Endothelial cell of umbilical vein (primary cell): ENCODE results near the gene CNTNAP2. TPM values are rescaled to one million over a fixed set of nuclear protein-coding genes. Genes with fewer than 3 reads are reported as not detected.

ENCODE experiments used
- BruUV-seq: library from RNA; stranded (reverse); fragments of 400-500 nt; replicated peaks from 2 replicates; lab custom pipeline; 2021; lab: Mats Ljungman, UMichigan
- CTCF ChIA-PET: fragments of 300-600, 350-600 bp; sonication (Branson Sonifier 250); formaldehyde crosslinking; loops from one replicate; lab custom pipeline; 2021; ENCODE audit warnings: antibody characterized with exemption, inconsistent platforms; lab: Charles Lee
- POLR2A ChIA-PET: fragments of 300-600, 350-600 bp; sonication (Branson Sonifier 250); formaldehyde crosslinking; loops from one replicate; lab custom pipeline; 2021; ENCODE audit warnings: antibody characterized with exemption, inconsistent platforms; lab: Charles Lee
- DNase-seq: peaks from one replicate; pipeline ENCODE4 v3.0.0-alpha.2; 2011; ENCODE audit warnings: low read depth, low spot score
- FAIRE-seq: peaks from 2 replicates; lab custom pipeline; 2011; peaks lifted over from hg19 to GRCh38; lab: Jason Lieb, UNC
- H2AFZ ChIP-seq: 2 replicates; pipeline ENCODE4 v1.6.0; 2012; ENCODE audit warnings: low read depth, low read length, control low read depth, inconsistent platforms
- H3K27ac ChIP-seq: 2 replicates; pipeline ENCODE4 v1.5.1; 2011; ENCODE audit warnings: low read depth, mild to moderate bottlenecking, control low read depth, low read length, moderate library complexity; ENCODE audit not compliant: insufficient read depth
- H3K27me3 ChIP-seq, 2 experiments: 2 replicates each; pipeline versions ENCODE4 v1.6.0 to v1.6.1; 2011; ENCODE audit warnings: low read length in 2 of 2, mixed read lengths in 1 of 2; ENCODE audit not compliant: control insufficient read depth in 2 of 2, insufficient read depth in 2 of 2
- H3K36me3 ChIP-seq, 2 experiments: 2 replicates in 1 of 2; 3 replicates in 1 of 2; pipeline ENCODE4 v1.5.1; 2011; ENCODE audit warnings: low read length in 2 of 2, mild to moderate bottlenecking in 1 of 2, moderate library complexity in 1 of 2; ENCODE audit not compliant: control insufficient read depth in 2 of 2, insufficient read depth in 2 of 2; ENCODE audit errors: extremely low read depth in 1 of 2
- H3K4me1 ChIP-seq: 3 replicates; pipeline ENCODE4 v1.5.1; 2011; ENCODE audit warnings: mild to moderate bottlenecking, low read length; ENCODE audit not compliant: control insufficient read depth, insufficient read depth; ENCODE audit errors: extremely low read depth
- H3K4me2 ChIP-seq: 2 replicates; pipeline ENCODE4 v1.6.1; 2011; ENCODE audit warnings: low read length, control low read depth, mixed read lengths; ENCODE audit not compliant: insufficient read depth
- H3K4me3 ChIP-seq, 3 experiments: fragments of 200-600 bp in 1 of 3; sonication (generic), shearing (Covaris generic) in 1 of 3; replicated peaks in 1 of 3; 2 replicates each; pipeline ENCODE4 v1.5.1; 2011 to 2016; ENCODE audit warnings: control low read depth in 3 of 3, low read length in 3 of 3, mild to moderate bottlenecking in 2 of 3, inconsistent platforms in 1 of 3, low read depth in 1 of 3, moderate library complexity in 1 of 3; ENCODE audit not compliant: insufficient read depth in 1 of 3
- H3K79me2 ChIP-seq: 2 replicates; pipeline ENCODE4 v1.6.0; 2012; ENCODE audit warnings: low read length, inconsistent platforms; ENCODE audit not compliant: control insufficient read depth, insufficient read depth
- H3K9ac ChIP-seq: replicated peaks from 2 replicates; pipeline ENCODE3; 2011; ENCODE audit warnings: low read length, control low read depth; ENCODE audit not compliant: insufficient read depth; ENCODE audit errors: extremely low read depth
- H3K9me1 ChIP-seq: replicated peaks from 3 replicates; pipeline ENCODE4 v1.6.0; 2011; ENCODE audit warnings: mild to moderate bottlenecking, low read length; ENCODE audit not compliant: control insufficient read depth, insufficient read depth; ENCODE audit errors: extremely low read depth
- H3K9me3 ChIP-seq: replicated peaks from 2 replicates; pipeline ENCODE4 v1.5.1; 2012; ENCODE audit warnings: low read length, inconsistent platforms; ENCODE audit not compliant: control insufficient read depth, insufficient read depth
- H4K20me1 ChIP-seq: replicated peaks from 2 replicates; pipeline ENCODE3; 2011; ENCODE audit warnings: mild to moderate bottlenecking, low read length; ENCODE audit not compliant: control insufficient read depth, insufficient read depth; ENCODE audit errors: extremely low read depth
- EZH2 ChIP-seq: IDR thresholded peaks from 2 replicates; pipeline ENCODE4 v1.6.1; 2012; ENCODE audit warnings: borderline replicate concordance, low read depth, mild to moderate bottlenecking, moderate library complexity, low read length, inconsistent platforms; ENCODE audit not compliant: severe bottlenecking
- FOS ChIP-seq: IDR thresholded peaks from 2 replicates; pipeline ENCODE4 v1.6.1; 2011; ENCODE audit warnings: mild to moderate bottlenecking, low read length, moderate library complexity, borderline replicate concordance; ENCODE audit not compliant: insufficient read depth
- GATA2 ChIP-seq: IDR thresholded peaks from 2 replicates; pipeline ENCODE4 v1.7.0; 2011; ENCODE audit warnings: low read depth, mild to moderate bottlenecking, moderate library complexity, mixed read lengths, low read length; ENCODE audit not compliant: insufficient read length, insufficient read depth
- JUN ChIP-seq: IDR thresholded peaks from 2 replicates; pipeline ENCODE4 v1.6.1; 2011; ENCODE audit warnings: borderline replicate concordance, low read depth; ENCODE audit not compliant: insufficient read length, insufficient read depth
- MYC ChIP-seq: IDR thresholded peaks from one replicate; pipeline ENCODE4 v1.6.1; 2011; ENCODE audit warnings: mild to moderate bottlenecking, low read depth, low read length
- POLR2A ChIP-seq: IDR thresholded peaks from 2 replicates; pipeline ENCODE4 v1.6.1; 2012; ENCODE audit warnings: low read depth, mild to moderate bottlenecking, control low read depth, low read length
- POLR2AphosphoS5 ChIP-seq: IDR thresholded peaks from 2 replicates; pipeline ENCODE4 v1.6.1; 2012; ENCODE audit warnings: low read depth, mild to moderate bottlenecking, control low read depth, low read length, moderate library complexity; ENCODE audit not compliant: insufficient read depth
- dilution Hi-C: fragments of 300-500 bp; cut with MboI; formaldehyde crosslinking; loops from one replicate; pipeline ENCODE4 v1.15.0; 2019; ENCODE audit warnings: low sequenced_read_pairs; ENCODE audit not compliant: extremely low pct_ligation_motif_present
- intact Hi-C: fragments of 100-400 bp; cut with micrococcal nuclease; formaldehyde crosslinking; loops from one replicate; pipeline ENCODE4 v1.10.0; 2022
- polyA plus RNA-seq, 4 experiments: library from polyadenylated mRNA; depleted of rRNA in 3 of 4; stranded (reverse) in 3 of 4; unstranded in 1 of 4; fragments of >200 nt; gene quantifications; 2 replicates each; pipeline versions ENCODE4 v1.2.1 to v1.2.3, GENCODE V29; 2011 to 2012; ENCODE audit warnings: missing spikeins in 1 of 4
- total RNA-seq: library from RNA; stranded (reverse); gene quantifications from 2 replicates; pipeline ENCODE4 v1.2.3, GENCODE V29; 2021
- TF ChIP-seq, protein P1 (sequence below): IDR thresholded peaks from 2 replicates; pipeline ENCODE4 v1.6.1; 2011; ENCODE audit not compliant: insufficient read depth, insufficient read length
- TF ChIP-seq, protein P2 (sequence below), 2 donors: IDR thresholded peaks; 1 replicate in 1 of 2; 2 replicates in 1 of 2; pipeline ENCODE4 v1.5.1; 2011; ENCODE audit warnings: low read length in 2 of 2, mild to moderate bottlenecking in 2 of 2, moderate library complexity in 2 of 2, control low read depth in 1 of 2, inconsistent platforms in 1 of 2, low read depth in 1 of 2; ENCODE audit not compliant: insufficient read depth in 1 of 2; ENCODE audit errors: extremely low read depth in 1 of 2

The CNTNAP2 gene
- total and polyA plus RNA-seq, 2 donors (not counting 3 experiments of a cell fraction or from before 2014, with no cell fraction given), result not detected

DNA sequence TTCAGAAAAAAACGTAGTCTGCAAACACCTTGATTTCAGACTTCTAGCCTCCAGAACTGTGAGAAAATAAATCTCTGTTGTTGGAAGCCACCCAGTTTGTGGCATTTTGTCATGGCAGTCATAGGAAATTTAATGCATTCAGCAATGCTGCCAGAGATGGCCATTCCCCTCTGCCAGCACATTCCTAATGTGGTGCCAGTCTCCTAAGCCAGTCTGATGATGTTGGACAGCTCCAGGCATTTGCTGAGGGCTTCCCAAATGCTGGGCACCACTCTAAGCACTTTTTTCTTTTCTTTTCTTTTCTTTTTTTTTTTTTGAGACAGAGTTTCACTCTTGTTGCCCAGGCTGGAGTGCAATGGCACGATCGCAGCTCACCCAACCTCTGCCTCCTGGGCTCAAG lies 1807.2 kb downstream of the CNTNAP2 start:
- FAIRE-seq, result no peak
- no peak for DNase-seq
- dilution Hi-C loops, result no loop called here
- Histone ChIP-seq H3K4me1 (no peaks in the 10 kb centered on the region), H3K9me1 (no peaks in the 10 kb centered on the region), H3K4me3 (no peak overlapping the region), H4K20me1 (no peaks in the 10 kb centered on the region), H3K9ac (no peak overlapping the region), H2AFZ (no peak overlapping the region), H3K36me3 (no peaks in the 10 kb centered on the region), H3K79me2 (no peaks in the 10 kb centered on the region), H3K4me2 (no peak overlapping the region), H3K27ac (no peak overlapping the region), H3K27me3 (no peaks in the 10 kb centered on the region), H3K9me3 (peaks cover 2% of the 10 kb centered on the region)
- intact Hi-C loops, result no loop called here
- ChIA-PET CTCF (no interaction called here), POLR2A (no interaction called here)
- no TSS peak for BruUV-seq
- TF ChIP-seq, protein P1, sequence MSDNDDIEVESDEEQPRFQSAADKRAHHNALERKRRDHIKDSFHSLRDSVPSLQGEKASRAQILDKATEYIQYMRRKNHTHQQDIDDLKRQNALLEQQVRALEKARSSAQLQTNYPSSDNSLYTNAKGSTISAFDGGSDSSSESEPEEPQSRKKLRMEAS, result no peak
- no peak for TF ChIP-seq FOS
- no peak for TF ChIP-seq GATA2
- no peak for TF ChIP-seq MYC
- no peak for TF ChIP-seq POLR2A
- TF ChIP-seq JUN, result no peak
- TF ChIP-seq EZH2, result no peak

DNA sequence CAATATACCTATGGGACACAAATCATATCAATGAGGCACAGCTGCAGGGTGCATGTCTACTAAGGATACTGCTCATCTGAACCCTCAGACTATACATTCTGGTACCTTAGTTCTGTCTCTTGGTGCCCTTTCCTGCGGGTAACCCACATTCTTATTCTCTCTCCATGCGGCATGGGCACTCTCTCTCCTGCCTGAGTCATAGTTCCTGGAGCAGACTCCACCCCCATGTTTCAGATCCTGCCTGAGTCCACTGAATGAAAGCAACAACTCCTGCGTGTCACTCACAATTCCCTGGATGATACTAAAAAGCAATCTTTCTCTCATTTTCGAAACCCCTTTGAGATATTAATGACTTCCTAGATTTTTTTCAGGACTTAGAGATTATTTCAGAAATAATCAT lies 1820.8 kb downstream of the CNTNAP2 start:
- H3K4me3 ChIP-seq, result no peak overlapping the region
- H3K36me3 ChIP-seq, result no peaks in the 10 kb centered on the region
- DNase-seq (no peak), FAIRE-seq (no peak)
- H3K9ac ChIP-seq, result no peak overlapping the region
- H4K20me1 ChIP-seq, result no peaks in the 10 kb centered on the region
- ChIA-PET POLR2A (no interaction called here), CTCF (no interaction called here)
- H3K9me1 ChIP-seq, result no peaks in the 10 kb centered on the region
- no peaks in the 10 kb centered on the region for H3K9me3 ChIP-seq
- no peak for TF ChIP-seq GATA2
- no peak for TF ChIP-seq EZH2
- TF ChIP-seq, protein P1, result no peak
- TF ChIP-seq POLR2AphosphoS5, result no peak
- TF ChIP-seq FOS, result no peak
- no peak for TF ChIP-seq JUN
- TF ChIP-seq, protein P2, sequence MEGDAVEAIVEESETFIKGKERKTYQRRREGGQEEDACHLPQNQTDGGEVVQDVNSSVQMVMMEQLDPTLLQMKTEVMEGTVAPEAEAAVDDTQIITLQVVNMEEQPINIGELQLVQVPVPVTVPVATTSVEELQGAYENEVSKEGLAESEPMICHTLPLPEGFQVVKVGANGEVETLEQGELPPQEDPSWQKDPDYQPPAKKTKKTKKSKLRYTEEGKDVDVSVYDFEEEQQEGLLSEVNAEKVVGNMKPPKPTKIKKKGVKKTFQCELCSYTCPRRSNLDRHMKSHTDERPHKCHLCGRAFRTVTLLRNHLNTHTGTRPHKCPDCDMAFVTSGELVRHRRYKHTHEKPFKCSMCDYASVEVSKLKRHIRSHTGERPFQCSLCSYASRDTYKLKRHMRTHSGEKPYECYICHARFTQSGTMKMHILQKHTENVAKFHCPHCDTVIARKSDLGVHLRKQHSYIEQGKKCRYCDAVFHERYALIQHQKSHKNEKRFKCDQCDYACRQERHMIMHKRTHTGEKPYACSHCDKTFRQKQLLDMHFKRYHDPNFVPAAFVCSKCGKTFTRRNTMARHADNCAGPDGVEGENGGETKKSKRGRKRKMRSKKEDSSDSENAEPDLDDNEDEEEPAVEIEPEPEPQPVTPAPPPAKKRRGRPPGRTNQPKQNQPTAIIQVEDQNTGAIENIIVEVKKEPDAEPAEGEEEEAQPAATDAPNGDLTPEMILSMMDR (IDR thresholded peaks at IDR 0.05; ENCODE audit: extremely low read depth in 1 of 2, insufficient read depth in 1 of 2, low read depth in 1 of 2, low read length in 2 of 2), result no peak
- no peak for TF ChIP-seq MYC
- no peak for TF ChIP-seq POLR2A
- intact Hi-C loops (no loop called here), dilution Hi-C loops (no loop called here)
- no peaks in the 10 kb centered on the region for H3K4me1 ChIP-seq
- no peaks in the 10 kb centered on the region for H3K79me2 ChIP-seq
- BruUV-seq, result no TSS peak
- no peak overlapping the region for H2AFZ ChIP-seq
- H3K4me2 ChIP-seq, result no peak overlapping the region
- no peak overlapping the region for H3K27ac ChIP-seq
- no peaks in the 10 kb centered on the region for H3K27me3 ChIP-seq
